Subcutaneous abdominal adipose tissue (tissue), 5 donors: Measurements from ENCODE around the gene HYAL3.

Experiments
- H3K27ac ChIP-seq: one replicate; pipeline ENCODE4 v1.7.0; 2013; ENCODE audit warnings: low read depth, mild to moderate bottlenecking, inconsistent platforms, low read length, moderate library complexity
- H3K27me3 ChIP-seq, 5 donors: one replicate each; pipeline ENCODE4 v1.7.0; 2013; ENCODE audit warnings: low read length in 5 of 5, inconsistent platforms in 1 of 5; ENCODE audit not compliant: control insufficient read depth in 5 of 5, insufficient read depth in 4 of 5
- H3K36me3 ChIP-seq, 5 donors: one replicate each; pipeline ENCODE4 v1.7.0; 2013; ENCODE audit warnings: low read length in 5 of 5; ENCODE audit not compliant: control insufficient read depth in 5 of 5, insufficient read depth in 5 of 5
- H3K4me1 ChIP-seq, 5 donors: one replicate each; pipeline ENCODE4 v1.7.0; 2013; ENCODE audit warnings: low read length in 5 of 5, mild to moderate bottlenecking in 3 of 5, moderate library complexity in 1 of 5; ENCODE audit not compliant: control insufficient read depth in 5 of 5, insufficient read depth in 5 of 5
- H3K4me3 ChIP-seq, 5 donors: one replicate each; pipeline ENCODE4 v1.7.0; 2013; ENCODE audit warnings: low read length in 5 of 5, low read depth in 1 of 5
- H3K9ac ChIP-seq, 5 donors: one replicate each; pipeline ENCODE4 v1.7.0; 2013; ENCODE audit warnings: low read length in 5 of 5, mild to moderate bottlenecking in 4 of 5, moderate library complexity in 3 of 5
- H3K9me3 ChIP-seq, 5 donors: one replicate each; pipeline ENCODE4 v1.7.0; 2013; ENCODE audit warnings: low read length in 5 of 5; ENCODE audit not compliant: control insufficient read depth in 5 of 5
- donor health status: healthy.
- donor health status: healthy.
- donor health status: healthy.
- donor health status: healthy.
- donor health status: healthy.

Gene HYAL3

DNA sequence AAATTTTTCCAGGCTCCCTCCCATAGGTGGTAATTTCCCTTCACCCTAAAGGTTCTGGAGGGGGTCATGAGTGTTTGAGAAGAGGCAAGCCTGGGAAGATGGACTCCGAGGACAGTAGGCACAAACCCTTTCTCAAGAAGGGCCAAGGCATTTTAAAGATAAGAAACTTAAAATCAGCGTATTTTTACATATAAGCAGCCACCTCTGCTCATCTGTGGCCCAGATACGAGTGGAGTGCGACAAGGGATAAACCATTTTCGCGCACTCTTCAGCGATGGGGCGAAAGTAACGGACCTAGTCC is 40.9 kb upstream of the HYAL3 start:
- no peaks in the 10 kb centered on the region for H3K9me3 ChIP-seq
- peak overlapping the region; percentile 58 to 72 (median 71) for H3K4me3 ChIP-seq
- H3K36me3 ChIP-seq: no peaks in the 10 kb centered on the region
- no peaks in the 10 kb centered on the region for H3K27me3 ChIP-seq
- peak overlapping the region; percentile 13 for H3K27ac ChIP-seq
- peak overlapping the region in 4 of 5 donors; percentile 22 to 82 (median 38) for H3K9ac ChIP-seq
- H3K4me1 ChIP-seq: peaks cover 7 to 67% (median 62%) of the 10 kb centered on the region in 5 donors

DNA sequence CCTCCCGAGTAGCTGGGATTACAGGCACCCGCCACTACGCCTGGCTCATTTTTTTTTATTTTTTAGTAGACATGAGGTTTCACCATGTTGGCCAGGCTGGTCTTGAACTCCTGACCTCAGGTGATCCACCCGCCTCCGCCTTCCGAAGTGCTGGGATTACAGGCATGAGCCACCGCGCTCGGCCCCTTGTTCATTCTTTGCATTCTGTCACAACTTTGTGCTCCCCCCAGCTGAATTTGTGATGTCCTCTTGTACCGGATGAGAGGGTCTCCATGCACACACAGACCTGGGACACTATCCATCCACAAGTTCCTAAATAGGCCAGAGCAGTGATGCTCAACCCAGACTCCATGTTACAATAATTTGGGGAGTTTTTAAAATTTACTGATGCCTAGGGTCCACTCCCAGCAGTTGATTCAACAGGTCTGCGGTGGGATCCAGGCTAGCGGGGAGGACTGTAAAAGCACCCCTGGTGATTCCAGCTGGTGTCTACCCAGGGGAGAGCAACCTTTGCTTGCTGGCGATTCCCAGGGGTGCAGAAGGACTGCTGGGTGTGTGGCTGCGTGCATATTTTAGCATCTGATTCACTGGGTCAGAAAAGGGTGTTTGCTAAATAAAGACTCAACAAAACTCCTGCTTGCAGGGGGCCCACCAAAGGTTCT is 40.4 kb upstream of the HYAL3 start:
- no peaks in the 10 kb centered on the region for H3K9me3 ChIP-seq
- H3K36me3 ChIP-seq: no peaks in the 10 kb centered on the region
- peak overlapping the region; percentile 58 to 72 (median 71) for H3K4me3 ChIP-seq
- no peaks in the 10 kb centered on the region for H3K27me3 ChIP-seq
- H3K9ac ChIP-seq: peak overlapping the region in 4 of 5 donors; percentile 22 to 82 (median 38)
- peaks cover 6 to 68% (median 65%) of the 10 kb centered on the region in 5 donors for H3K4me1 ChIP-seq
- peak overlapping the region; percentile 92 for H3K27ac ChIP-seq

DNA sequence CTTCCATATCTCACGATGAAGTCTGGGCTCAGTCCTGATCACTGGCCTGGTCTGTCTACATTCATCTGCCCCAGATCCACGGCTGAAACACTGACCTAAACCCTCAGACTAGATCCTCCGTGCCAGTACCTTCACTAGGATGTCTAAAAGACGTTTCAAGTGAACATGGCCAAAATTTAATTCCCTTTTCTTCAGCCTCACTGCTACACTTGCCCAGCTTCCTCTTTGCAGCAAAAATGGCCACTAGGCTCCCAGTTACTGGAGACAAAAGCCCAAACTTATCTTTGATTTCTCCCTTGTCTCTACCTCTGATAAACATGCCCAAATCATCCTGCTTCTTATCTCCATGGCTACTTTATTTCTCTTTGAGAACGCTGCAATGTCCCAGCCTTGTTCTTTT is 39.8 kb upstream of the HYAL3 start:
- no peaks in the 10 kb centered on the region for H3K27me3 ChIP-seq
- peak overlapping the region; percentile 14 to 86 (median 56) for H3K4me3 ChIP-seq
- peak overlapping the region in 3 of 5 donors; percentile 16 to 60 (median 16) for H3K9ac ChIP-seq
- peaks cover 10 to 75% (median 72%) of the 10 kb centered on the region in 5 donors for H3K4me1 ChIP-seq
- peak overlapping the region; percentile 92 for H3K27ac ChIP-seq
- no peaks in the 10 kb centered on the region for H3K36me3 ChIP-seq
- no peaks in the 10 kb centered on the region for H3K9me3 ChIP-seq

DNA sequence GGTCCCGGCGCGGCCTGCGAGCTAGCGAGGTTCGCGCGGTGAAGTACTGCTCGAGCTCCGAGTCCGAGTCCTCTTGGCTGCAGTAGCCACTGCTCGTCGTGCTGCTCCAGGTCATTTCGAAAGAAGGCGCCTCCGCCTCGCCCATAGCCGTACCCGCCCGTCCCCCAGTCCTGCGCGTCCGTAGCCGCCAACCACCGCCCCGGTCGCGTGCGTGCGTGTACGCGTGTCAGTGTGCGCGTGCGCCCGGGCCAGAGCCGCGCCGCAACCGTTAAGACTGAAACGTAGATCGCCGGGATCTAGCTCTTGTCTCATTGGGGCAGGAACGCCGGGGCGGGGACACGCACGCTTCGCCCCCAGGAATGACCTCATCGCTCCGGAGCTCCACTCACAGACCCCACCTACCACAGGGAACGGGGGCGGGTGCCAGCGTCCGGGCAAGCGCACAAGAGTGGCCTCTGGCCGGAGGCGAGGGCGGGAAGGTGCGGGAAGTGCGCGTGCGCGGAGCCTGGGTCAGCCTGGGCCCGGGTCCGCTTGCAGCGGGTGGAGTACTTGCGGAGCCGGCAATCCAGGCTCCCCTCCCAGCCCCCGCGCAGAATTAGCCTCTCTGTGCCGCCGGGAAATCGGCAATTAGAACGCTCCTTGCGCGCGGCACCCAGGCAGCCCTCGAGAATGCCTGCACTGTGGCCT is 38.1 kb upstream of the HYAL3 start:
- Histone ChIP-seq H3K4me1 (peaks cover 17 to 86% (median 83%) of the 10 kb centered on the region in 5 donors), H3K9me3 (no peaks in the 10 kb centered on the region), H3K27me3 (no peaks in the 10 kb centered on the region)

DNA sequence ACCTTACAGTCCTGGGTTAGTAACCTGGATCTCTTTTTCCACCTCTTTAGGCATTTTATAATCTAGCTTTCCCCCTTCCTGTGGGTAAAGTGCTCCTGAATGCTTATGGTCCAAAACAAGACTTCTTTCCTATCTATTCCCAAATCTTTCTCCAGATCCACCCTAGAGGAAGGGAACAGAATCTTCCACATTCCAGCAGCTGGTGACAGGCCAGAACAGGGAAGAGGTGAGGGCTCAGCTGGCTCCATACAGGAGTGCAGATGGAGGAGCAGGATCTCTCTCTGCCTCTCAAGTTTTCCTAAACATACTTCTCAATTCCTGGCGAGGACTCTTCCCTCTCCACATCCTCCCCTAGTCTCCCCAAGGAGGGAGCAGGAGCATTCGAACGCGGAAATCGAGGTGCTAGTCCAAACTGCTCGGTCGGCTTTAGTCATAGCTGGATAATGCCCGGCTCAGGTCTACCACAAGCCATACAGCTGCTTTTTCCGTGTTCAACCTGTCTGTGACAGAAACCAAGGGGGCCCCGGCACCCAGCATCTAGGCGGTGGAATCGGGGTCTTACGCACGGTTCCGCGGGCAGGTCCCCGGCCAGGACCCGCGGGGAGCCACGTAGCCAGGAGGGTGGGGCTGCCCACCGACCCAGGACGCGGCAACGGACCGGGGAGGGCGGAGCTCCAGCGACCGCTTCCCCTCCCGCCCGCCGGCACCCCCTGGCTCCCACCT is 37.4 kb upstream of the HYAL3 start:
- H3K4me1 ChIP-seq: peaks cover 17 to 85% (median 78%) of the 10 kb centered on the region in 5 donors
- H3K9ac ChIP-seq: peak overlapping the region; percentile 71 to 94 (median 92)
- H3K4me3 ChIP-seq: peak overlapping the region; percentile 75 to 92 (median 86)

More for the DNA sequence above, 38.1 kb upstream of the HYAL3 start:
- H3K27ac ChIP-seq: peak overlapping the region; percentile 92
- H3K36me3 ChIP-seq: peaks cover 0 to 4% (median under 1%) of the 10 kb centered on the region in 5 donors
- H3K9ac ChIP-seq: peak overlapping the region in 4 of 5 donors; percentile 80 to 94 (median 87)
- H3K4me3 ChIP-seq: peak overlapping the region; percentile 40 to 92 (median 85)

DNA sequence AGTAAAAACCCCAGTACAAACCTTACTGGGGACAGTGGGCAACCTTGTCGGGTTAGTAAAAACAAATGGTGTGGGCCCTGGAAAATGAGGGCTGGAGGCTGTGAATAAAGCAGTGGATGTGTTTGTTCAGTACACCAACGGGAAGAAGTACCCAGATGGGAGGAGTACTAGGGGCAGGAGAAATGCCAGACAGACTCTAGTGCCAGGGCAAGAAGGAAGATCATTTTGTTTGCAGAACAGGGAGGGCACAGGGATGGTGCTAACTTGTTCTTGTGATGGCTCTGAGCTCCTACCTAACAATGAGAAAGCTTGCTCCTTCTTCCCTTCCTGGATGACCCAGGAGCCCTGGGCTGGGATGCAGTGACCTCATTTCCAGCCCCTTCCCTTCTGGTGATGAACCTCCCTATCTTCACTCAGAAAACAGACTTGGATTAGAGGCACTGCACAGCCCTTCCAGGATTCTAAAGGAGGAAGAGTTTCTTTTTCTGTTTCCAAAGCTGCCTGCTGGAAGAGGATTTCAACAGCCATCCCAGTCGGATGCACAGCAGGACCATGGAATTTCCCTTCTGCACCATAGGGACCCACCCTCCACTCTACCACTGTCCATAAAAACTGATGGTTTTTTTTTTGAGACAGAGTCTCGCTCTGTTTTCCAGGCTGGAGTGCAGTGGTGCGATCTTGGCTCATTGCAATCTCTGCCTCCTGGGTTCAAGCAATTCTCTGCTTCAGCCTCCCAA is 35.3 kb upstream of the HYAL3 start:
- Histone ChIP-seq H3K9ac (peak overlapping the region; percentile 23 to 53 (median 32)), H3K27me3 (no peaks in the 10 kb centered on the region)

More for the DNA sequence above, 37.4 kb upstream of the HYAL3 start:
- H3K27me3 ChIP-seq: no peaks in the 10 kb centered on the region
- peak overlapping the region; percentile 92 for H3K27ac ChIP-seq
- no peaks in the 10 kb centered on the region for H3K9me3 ChIP-seq
- H3K36me3 ChIP-seq: peaks cover 0 to 11% (median 7%) of the 10 kb centered on the region in 5 donors

DNA sequence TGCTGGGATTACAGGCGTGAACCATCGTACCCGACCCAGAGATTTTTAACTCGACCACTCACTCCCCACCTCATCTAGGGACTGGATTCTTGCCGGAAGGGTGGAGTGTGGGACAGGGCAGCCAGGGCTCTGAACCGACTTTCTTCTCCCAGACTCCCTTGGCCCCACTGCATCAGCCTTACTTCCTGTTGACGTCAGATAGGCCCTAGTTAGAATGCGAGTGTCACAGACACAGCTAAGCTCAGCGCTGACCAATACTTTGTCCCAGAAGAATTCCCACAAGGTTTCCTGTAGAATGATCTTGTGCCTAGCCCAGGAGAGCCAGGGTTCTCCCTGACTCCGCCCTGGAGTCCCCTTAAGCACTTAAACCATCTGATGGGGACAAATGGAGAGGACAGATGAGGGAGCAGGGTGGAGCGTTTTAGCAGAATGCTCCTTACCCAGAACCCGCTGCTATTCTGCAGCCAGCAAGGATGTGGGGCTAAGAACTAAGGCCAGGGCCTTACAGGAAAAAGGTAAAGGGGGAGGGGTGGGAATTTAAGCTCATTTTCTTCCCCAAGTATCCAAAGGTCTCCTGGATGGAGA is 34.6 kb upstream of the HYAL3 start:
- Histone ChIP-seq H3K27ac (peak overlapping the region; percentile 92), H3K4me1 (peaks cover 17 to 58% (median 53%) of the 10 kb centered on the region in 5 donors), H3K36me3 (peaks cover 4 to 36% (median 31%) of the 10 kb centered on the region in 5 donors), H3K4me3 (peak overlapping the region in 3 of 5 donors; percentile 0 to 50 (median 16)), H3K9me3 (no peaks in the 10 kb centered on the region), H3K27me3 (no peaks in the 10 kb centered on the region), H3K9ac (peak overlapping the region; percentile 23 to 53 (median 39))

More for the DNA sequence above, 35.3 kb upstream of the HYAL3 start:
- peaks cover 17 to 64% (median 58%) of the 10 kb centered on the region in 5 donors for H3K4me1 ChIP-seq
- peak overlapping the region in 4 of 5 donors; percentile 0 to 50 (median 26) for H3K4me3 ChIP-seq
- peak overlapping the region; percentile 92 for H3K27ac ChIP-seq
- H3K9me3 ChIP-seq: no peaks in the 10 kb centered on the region
- peaks cover 4 to 32% (median 28%) of the 10 kb centered on the region in 5 donors for H3K36me3 ChIP-seq

DNA sequence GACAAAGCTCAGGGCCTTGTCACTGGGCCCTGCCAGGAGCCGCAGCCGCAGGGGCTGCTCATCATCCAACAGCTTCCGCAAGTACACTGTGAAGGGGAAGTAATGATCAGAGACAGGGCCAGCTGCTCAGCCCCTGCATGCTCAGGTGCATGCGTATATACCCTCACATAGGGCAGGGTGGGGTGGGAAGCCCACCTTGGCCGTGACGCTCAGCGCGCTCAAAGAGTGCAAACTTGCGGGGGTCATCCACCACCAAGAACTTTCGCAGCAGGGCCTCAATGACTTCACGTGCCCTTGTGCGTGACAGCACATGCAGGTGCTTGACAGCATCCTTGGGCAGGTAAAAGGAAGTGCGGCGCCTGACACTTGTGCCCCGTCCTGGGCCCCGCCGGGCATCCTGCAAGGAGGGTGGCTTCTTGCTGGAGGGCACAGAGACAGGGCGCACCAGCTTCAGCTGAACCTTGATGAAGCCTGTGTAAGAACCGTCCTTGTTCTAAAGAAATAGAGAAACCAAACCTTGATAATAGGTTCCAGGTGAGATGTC is 32.2 kb upstream of the HYAL3 start:
- Histone ChIP-seq H3K9ac (no peak overlapping the region), H3K36me3 (peaks cover 4 to 36% (median 31%) of the 10 kb centered on the region in 5 donors), H3K27ac (no peak overlapping the region), H3K27me3 (no peaks in the 10 kb centered on the region), H3K4me3 (no peak overlapping the region), H3K4me1 (peaks cover 16 to 58% (median 54%) of the 10 kb centered on the region in 5 donors), H3K9me3 (no peaks in the 10 kb centered on the region)

DNA sequence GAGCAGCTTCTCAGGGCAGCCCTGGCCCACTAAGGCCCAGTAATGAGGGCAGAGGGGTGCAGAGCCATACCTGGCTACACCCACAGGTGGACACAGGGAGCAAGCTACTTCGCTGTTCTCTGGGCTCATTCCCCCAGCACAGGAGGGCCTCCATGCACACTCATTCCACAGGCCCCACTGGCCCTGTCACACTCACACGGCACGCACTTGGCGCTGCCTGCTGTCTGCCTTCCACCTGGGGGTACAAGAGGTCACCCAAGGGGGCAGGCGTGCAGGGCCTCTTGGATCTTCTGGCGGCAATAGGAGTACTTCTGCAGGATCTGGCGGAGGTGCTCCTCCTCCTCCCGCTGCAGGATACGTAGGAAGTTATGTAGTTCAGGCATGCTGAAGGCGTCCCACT is 31.1 kb upstream of the HYAL3 start:
- peaks cover 4 to 47% (median 40%) of the 10 kb centered on the region in 5 donors for H3K36me3 ChIP-seq

More for the DNA sequence above, 31.1 kb upstream of the HYAL3 start:
- no peak overlapping the region for H3K4me3 ChIP-seq
- H3K27ac ChIP-seq: no peak overlapping the region
- no peak overlapping the region for H3K9ac ChIP-seq
- H3K4me1 ChIP-seq: peaks cover 15 to 52% (median 46%) of the 10 kb centered on the region in 5 donors
- no peaks in the 10 kb centered on the region for H3K27me3 ChIP-seq
- H3K9me3 ChIP-seq: no peaks in the 10 kb centered on the region
